Adipocyte (in vitro differentiated cells): ENCODE data around the gene FAM83B.
"Not testable (repeated sequence)": the region's sequence is repeated elsewhere in the genome, so short reads cannot be mapped to it uniquely, and the experiment has no call there.

Source experiments
- DNase-seq: peaks from one replicate; pipeline ENCODE4 v3.0.0-alpha.2; 2015; ENCODE audit warnings: low read depth
- H3K27me3 ChIP-seq: replicated peaks from 2 replicates; pipeline ENCODE4 v1.7.0; 2013; ENCODE audit warnings: mild to moderate bottlenecking, low read length, moderate library complexity; ENCODE audit not compliant: control insufficient read depth, insufficient read depth
- H3K36me3 ChIP-seq: 2 replicates; pipeline ENCODE4 v1.7.0; 2013; ENCODE audit warnings: low read length, mild to moderate bottlenecking, moderate library complexity; ENCODE audit not compliant: control insufficient read depth, insufficient read depth, severe bottlenecking
- H3K4me1 ChIP-seq: 2 replicates; pipeline ENCODE4 v1.7.0; 2013; ENCODE audit warnings: mild to moderate bottlenecking, low read length, moderate library complexity; ENCODE audit not compliant: control insufficient read depth, insufficient read depth
- H3K4me3 ChIP-seq: 2 replicates; pipeline ENCODE4 v1.7.0; 2013; ENCODE audit warnings: mild to moderate bottlenecking, low read length, moderate library complexity
- H3K9ac ChIP-seq: 2 replicates; pipeline ENCODE4 v1.7.0; 2013; ENCODE audit warnings: mild to moderate bottlenecking, low read length, moderate library complexity
- H3K9me3 ChIP-seq: 2 replicates; pipeline ENCODE4 v1.7.0; 2013; ENCODE audit warnings: mild to moderate bottlenecking, low read length, moderate library complexity; ENCODE audit not compliant: control insufficient read depth

The FAM83B gene

GRCh38 chr6:54881067-54881730 is 34.6 kb downstream of the FAM83B start:
- H3K4me1 ChIP-seq, result no peaks in the 10 kb centered on the region
- no peak for DNase-seq
- no peak overlapping the region for H3K4me3 ChIP-seq
- H3K9me3 ChIP-seq, result no peaks in the 10 kb centered on the region
- H3K36me3 ChIP-seq, result no peaks in the 10 kb centered on the region
- H3K27me3 ChIP-seq, result no peaks in the 10 kb centered on the region
- no peak overlapping the region for H3K9ac ChIP-seq

- H3K4me1 ChIP-seq, DNase-seq, H3K4me3 ChIP-seq, H3K36me3 ChIP-seq, H3K27me3 ChIP-seq, H3K9ac ChIP-seq, H3K9me3 ChIP-seq: not testable (repeated sequence)
These were observed 35.3 kb downstream of the FAM83B start for GRCh38 chr6:54881891-54882290.

- no peaks in the 10 kb centered on the region for H3K36me3 ChIP-seq
- H3K9me3 ChIP-seq, result no peaks in the 10 kb centered on the region
- H3K9ac ChIP-seq, result no peak overlapping the region
- H3K27me3 ChIP-seq, result no peaks in the 10 kb centered on the region
- no peaks in the 10 kb centered on the region for H3K4me1 ChIP-seq
- DNase-seq, result no peak
- H3K4me3 ChIP-seq, result no peak overlapping the region
These were observed 40.5 kb downstream of the FAM83B start for GRCh38 chr6:54886932-54887584.

- H3K9me3 ChIP-seq, result peaks cover 5% of the 10 kb centered on the region
- no peak overlapping the region for H3K9ac ChIP-seq
- H3K4me3 ChIP-seq, result no peak overlapping the region
- no peaks in the 10 kb centered on the region for H3K4me1 ChIP-seq
- no peaks in the 10 kb centered on the region for H3K36me3 ChIP-seq
- no peaks in the 10 kb centered on the region for H3K27me3 ChIP-seq
- DNase-seq, result no peak
These were observed 45.0 kb downstream of the FAM83B start for GRCh38 chr6:54891536-54891935.

GRCh38 chr6:54892831-54893230 is 46.3 kb downstream of the FAM83B start:
- Histone ChIP-seq H3K9ac (no peak overlapping the region), H3K9me3 (peaks cover 5% of the 10 kb centered on the region)
- DNase-seq, result peak; percentile 7

GRCh38 chr6:54893818-54894217 is 47.2 kb downstream of the FAM83B start:
- peaks cover 5% of the 10 kb centered on the region for H3K9me3 ChIP-seq
- no peaks in the 10 kb centered on the region for H3K27me3 ChIP-seq
- H3K36me3 ChIP-seq, result no peaks in the 10 kb centered on the region
- H3K9ac ChIP-seq, result no peak overlapping the region
- no peak for DNase-seq
- H3K4me1 ChIP-seq, result no peaks in the 10 kb centered on the region
- H3K4me3 ChIP-seq, result no peak overlapping the region

More at GRCh38 chr6:54892831-54893230, 46.3 kb downstream of the FAM83B start:
- H3K4me1 ChIP-seq, result no peaks in the 10 kb centered on the region
- no peak overlapping the region for H3K4me3 ChIP-seq
- H3K36me3 ChIP-seq, result no peaks in the 10 kb centered on the region
- H3K27me3 ChIP-seq, result no peaks in the 10 kb centered on the region

GRCh38 chr6:54896302-54896701 is 49.7 kb downstream of the FAM83B start:
- H3K9me3 ChIP-seq, result peaks cover 5% of the 10 kb centered on the region
- no peak overlapping the region for H3K9ac ChIP-seq
- H3K27me3 ChIP-seq, result no peaks in the 10 kb centered on the region
- no peak overlapping the region for H3K4me3 ChIP-seq
- H3K36me3 ChIP-seq, result no peaks in the 10 kb centered on the region
- DNase-seq, result no peak
- H3K4me1 ChIP-seq, result no peaks in the 10 kb centered on the region

- Histone ChIP-seq H3K9me3 (peaks cover 5% of the 10 kb centered on the region), H3K4me1 (no peaks in the 10 kb centered on the region), H3K4me3 (no peak overlapping the region), H3K27me3 (no peaks in the 10 kb centered on the region), H3K9ac (no peak overlapping the region), H3K36me3 (no peaks in the 10 kb centered on the region)
- DNase-seq, result peak; percentile 34
These were observed 51.1 kb downstream of the FAM83B start for GRCh38 chr6:54897462-54898189.

GRCh38 chr6:54898767-54899166 is 52.2 kb downstream of the FAM83B start:
- no peaks in the 10 kb centered on the region for H3K36me3 ChIP-seq
- H3K27me3 ChIP-seq, result no peaks in the 10 kb centered on the region
- no peak overlapping the region for H3K4me3 ChIP-seq
- peaks cover 4% of the 10 kb centered on the region for H3K9me3 ChIP-seq
- H3K4me1 ChIP-seq, result no peaks in the 10 kb centered on the region
- H3K9ac ChIP-seq, result no peak overlapping the region
- DNase-seq, result no peak

- no peaks in the 10 kb centered on the region for H3K4me1 ChIP-seq
- no peak overlapping the region for H3K9ac ChIP-seq
- no peaks in the 10 kb centered on the region for H3K36me3 ChIP-seq
- no peaks in the 10 kb centered on the region for H3K9me3 ChIP-seq
- no peaks in the 10 kb centered on the region for H3K27me3 ChIP-seq
- DNase-seq, result no peak
- no peak overlapping the region for H3K4me3 ChIP-seq
These were observed 52.9 kb downstream of the FAM83B start for GRCh38 chr6:54899442-54899841.

GRCh38 chr6:54899986-54900385 is 53.4 kb downstream of the FAM83B start:
- no peak overlapping the region for H3K4me3 ChIP-seq
- H3K4me1 ChIP-seq, result no peaks in the 10 kb centered on the region
- H3K9ac ChIP-seq, result no peak overlapping the region
- no peaks in the 10 kb centered on the region for H3K27me3 ChIP-seq
- no peaks in the 10 kb centered on the region for H3K9me3 ChIP-seq
- H3K36me3 ChIP-seq, result no peaks in the 10 kb centered on the region
- no peak for DNase-seq
